HG03571 (cell line): ENCODE data around the gene SH2D3C.

Source experiments
- ATAC-seq: cut with Tn5 transposase; IDR thresholded peaks from one replicate; pipeline ENCODE4 v1.9.1; 2021; ENCODE audit not compliant: unreplicated experiment

Gene SH2D3C

DNA sequence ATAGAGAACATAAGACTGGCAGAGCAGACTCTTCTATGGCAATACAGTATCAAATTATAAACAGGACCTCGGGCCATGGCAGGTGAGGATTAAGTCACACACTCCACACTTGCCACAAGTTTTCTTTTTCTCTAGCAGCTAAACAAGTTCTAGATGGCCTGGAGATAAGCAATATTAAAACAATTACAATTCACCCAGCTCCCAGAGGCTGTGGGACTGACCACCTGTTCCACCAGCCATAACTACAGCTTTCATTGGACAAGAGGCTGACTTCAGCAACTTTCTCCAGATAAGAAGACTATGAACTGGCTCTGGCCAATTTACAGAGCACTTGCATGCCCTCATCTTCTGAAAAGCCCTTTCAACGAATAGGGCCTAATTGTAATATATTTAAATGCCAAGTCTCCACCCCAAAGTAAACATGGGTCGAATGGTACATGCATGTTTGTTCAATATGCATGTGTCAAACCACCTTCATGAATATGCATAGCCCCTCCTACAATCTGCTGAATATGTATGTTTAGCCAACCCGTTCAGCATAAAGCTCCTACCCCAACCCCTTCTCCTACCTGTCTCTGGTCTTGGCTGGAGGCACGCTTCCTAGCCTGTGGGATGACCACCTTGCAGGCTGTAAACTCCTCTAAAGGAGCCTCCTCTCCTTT is 77.7 kb downstream of the SH2D3C start:
- no peak for ATAC-seq

DNA sequence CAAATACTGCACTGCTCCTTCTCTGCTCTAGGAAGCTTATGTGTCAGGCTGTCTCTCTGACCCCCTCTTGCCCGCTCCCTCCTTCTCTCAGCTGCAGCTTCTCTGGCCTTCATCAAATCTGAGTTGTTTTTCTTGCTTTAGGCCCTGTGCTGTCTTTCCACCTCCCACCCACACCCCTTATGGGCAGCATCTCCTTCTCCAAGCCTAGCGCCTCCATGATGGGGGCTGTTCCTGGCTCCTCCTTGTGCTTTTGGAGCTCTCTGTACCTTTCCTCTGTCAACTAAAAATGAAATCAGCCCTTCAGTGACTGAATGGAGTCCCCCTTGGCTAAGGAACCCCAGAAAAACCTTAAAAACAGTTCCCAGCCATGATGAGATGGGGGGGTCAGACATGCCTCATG is 78.3 kb downstream of the SH2D3C start:
- ATAC-seq: no peak

DNA sequence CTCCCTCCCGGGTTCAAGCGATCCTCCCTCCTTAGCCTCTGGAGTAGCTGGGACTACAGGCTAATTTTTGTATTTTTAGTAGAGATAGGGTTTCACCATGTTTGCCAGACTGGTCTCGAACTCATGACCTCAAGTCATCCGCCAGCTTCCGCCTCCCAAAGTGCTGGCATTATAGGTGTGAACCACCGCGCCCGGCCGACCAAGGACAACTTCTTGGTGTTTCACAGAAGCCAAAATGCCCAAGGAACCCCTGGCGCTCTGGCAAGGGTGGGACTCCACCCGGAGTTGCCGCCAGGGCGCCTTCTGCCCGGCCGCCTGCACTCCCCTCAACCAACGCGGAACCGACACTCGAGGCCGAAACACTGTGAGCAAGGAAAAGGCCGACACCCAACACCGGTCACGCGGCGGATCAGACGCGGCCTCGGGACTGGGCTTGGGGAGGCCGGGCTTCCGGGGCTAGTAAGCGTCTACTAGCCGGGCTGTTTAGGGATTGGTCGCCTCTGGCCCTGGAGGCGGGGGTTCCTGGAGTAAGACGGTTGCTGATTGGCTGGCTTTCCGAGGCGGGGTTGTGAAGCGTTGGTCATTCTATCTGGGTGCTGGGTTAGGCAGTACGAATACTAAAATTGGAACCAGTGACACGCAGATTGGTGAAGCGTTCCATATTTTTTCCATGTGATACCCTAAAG is 79.3 kb downstream of the SH2D3C start:
- peak; percentile 85 for ATAC-seq

DNA sequence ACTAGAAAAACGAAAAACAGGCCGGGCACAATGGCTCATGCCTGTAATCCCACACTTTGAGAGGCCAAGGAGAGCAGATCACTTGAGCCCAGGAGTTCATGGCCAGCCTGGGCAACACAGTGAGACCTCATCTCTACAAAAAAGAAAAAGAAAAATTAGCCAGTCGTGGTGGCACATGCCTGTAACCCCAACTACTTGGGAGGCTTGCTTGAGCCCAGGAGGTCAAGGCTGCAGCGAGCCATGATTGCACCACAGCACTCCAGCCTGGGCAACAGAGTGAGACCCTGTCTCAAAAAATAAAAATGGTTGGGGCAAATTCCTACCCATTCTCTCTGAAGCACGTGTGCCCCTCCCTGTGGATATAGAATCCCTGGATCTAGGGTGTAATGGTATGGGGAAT is 80.1 kb downstream of the SH2D3C start:
- no peak for ATAC-seq

DNA sequence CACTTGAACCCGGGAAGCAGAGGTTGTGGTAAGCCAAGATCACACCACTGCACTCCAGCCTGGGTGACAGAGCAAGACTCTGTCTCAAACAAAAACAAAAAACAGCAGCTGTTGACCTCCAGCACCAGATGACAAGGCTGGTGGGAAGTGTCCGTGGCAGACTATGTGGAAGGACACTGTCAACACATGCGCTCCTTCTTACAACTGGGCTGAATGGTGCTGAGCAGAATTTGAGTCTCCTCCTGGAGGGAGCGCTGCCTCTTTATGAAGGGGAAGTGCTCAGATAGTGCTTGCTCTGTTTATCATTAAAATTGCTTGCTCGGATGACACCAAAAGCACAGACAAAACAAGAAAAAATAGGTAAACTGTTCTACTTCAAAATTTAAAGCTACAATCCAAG is 80.9 kb downstream of the SH2D3C start:
- ATAC-seq: no peak

DNA sequence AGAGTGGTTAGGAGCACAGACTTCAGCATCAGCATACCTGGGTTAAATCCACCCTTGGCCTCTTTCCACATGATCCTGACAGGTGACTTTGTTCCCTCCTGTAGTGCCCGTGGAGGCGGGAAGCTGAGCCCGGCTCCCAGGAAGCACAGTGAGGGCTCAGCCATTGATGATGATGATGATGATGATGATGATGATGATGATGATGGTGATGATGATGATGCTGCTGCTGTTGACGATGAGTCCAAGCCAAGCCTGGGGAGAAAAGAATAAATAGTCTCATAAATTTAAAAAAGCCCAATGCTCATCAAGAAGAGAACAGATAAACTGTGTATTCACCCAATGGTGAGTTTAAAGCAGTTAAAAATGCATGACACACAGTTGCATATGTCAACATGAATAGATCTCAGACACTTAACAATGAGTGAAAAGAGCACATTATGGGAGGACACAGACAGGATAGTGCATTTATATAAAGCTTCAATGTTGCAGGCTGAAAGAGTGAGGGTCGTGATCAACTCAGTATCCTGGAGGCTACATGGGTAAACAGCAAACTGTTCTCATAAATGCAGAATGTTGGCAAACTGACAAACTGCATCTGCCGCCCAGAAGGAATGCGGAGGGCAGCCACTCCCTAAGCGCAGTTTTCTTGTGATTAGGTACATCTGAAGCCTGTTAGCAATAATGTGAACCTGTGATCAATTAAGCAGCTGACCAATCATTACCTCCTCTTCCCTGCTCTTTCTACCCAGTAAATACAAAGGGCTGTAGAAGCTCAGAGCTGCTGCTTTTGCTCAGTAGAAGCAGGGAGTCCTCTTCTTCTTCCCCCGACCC is 83.4 kb downstream of the SH2D3C start:
- no peak for ATAC-seq

DNA sequence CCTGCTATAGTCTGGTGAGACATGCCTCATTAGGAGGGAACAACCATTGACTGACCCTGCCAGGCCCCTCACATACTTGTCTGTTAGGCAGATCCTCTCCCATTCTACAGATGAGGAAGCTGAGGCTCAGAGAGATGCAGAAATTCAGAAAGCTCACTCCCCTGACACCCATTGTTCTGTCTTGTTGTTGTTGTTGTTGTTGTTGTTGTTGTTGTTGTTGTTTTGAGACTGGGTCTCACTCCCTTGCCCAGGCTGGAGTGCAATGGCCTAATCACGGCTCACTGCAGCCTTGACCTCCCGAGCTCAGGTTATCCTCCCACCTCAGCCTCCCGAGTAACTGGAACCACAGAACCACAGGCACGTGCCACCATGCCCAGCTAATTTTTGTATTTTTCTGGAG is 84.8 kb downstream of the SH2D3C start:
- ATAC-seq: no peak

DNA sequence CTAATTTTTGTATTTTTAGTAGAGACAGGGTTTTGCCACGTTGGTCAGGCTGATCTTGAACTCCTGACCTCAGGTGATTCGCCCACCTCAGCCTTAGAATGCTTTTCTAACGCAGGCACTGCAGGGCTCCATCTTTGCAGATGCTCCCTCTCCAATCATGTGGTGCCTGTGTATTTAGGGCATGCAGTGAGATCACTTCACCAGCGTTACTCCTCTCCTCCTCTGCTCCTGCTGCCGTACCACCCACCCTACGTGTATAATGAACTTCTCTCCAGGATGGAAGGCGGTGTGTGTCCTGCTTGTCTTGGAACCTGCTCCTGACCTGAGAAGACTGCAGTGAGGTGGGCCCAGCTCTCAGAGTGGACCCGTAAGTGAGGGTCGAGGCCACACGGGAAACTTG is 85.3 kb downstream of the SH2D3C start:
- no peak for ATAC-seq

DNA sequence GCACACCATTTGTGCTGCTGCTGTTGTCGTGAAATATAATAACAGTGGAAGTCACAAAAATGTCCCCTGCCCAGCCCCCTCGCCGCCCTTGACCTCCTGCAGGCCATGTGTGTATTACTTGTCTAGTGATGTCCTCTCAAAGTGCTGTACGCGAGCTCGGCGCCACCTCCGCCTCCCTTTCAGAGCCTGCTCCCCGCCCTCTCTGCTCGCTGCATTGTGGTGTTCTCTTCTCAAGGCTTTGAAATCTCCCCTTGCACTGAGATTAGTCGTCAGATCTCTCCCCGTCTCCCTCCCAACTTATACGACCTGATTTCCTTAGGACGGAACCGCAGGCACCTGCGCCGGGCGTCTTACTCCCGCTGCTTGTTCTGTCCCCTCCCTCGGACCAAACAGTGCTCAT is 86.4 kb downstream of the SH2D3C start:
- ATAC-seq: no peak

DNA sequence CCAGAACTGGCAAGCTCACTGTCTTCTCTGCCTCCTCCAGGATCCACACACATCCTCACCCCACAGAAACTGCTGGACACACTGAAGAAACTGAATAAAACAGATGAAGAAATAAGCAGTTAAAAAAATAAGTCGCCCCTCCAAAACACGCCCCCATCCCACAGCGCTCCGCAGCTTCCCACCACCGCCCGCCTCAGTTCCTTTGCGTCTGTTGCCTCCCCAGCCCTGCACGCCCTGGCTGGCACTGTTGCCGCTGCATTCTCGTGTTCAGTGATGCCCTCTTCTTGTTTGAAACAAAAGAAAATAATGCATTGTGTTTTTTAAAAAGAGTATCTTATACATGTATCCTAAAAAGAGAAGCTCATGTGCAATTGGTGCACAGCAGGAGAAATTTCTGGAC is 87.7 kb downstream of the SH2D3C start:
- no peak for ATAC-seq

DNA sequence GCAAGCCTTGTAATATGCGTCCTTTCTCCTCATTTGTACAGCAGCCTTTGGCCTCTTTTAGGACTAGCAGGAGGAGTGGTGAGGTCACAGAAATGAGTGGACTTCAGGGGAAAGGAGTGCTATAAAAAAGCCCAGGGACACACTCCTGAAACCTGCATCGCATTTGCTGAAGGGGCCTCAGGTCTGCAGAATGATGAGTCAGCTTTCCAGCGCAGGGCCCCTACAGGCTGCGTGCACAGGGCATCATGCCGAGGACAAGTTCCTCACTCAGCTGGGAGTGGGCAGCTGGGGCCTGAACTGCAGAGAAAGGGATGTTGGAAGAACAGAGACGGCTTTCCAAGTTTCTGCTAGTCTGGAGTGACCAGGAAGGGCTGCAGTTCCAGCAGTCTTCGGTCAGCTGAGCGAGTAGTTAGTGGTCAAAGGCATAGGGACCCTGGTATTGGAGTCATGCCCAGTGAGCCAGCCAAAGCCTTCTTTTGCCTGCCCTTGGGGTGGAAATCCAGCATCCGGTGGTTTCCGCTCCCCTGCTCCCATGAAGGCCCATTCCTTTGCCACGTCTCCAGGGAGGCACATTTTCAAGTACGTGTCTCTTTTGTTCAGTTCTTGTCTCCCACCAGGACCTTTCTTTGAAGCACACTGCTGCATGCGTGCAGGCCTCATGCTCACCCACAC is 89.0 kb downstream of the SH2D3C start:
- no peak for ATAC-seq
